Left ventricle myocardium inferior (tissue), 1 donor: ENCODE data around the gene SCTR. TPM values are rescaled to one million over a fixed set of nuclear protein-coding genes. Genes with fewer than 3 reads are reported as not detected.

Experiments
- DNase-seq: peaks from one replicate; pipeline ENCODE4 v3.0.0-alpha.2; 2020
- H3K27ac ChIP-seq: fragments of 200-600 bp; replicated peaks from 2 replicates; pipeline ENCODE4 v1.8.0; 2021
- H3K27me3 ChIP-seq: fragments of 200-600 bp; 2 replicates; pipeline ENCODE4 v1.8.0; 2021; ENCODE audit warnings: low read depth
- H3K36me3 ChIP-seq: fragments of 200-600 bp; 2 replicates; pipeline ENCODE4 v1.8.0; 2021
- H3K4me1 ChIP-seq: fragments of 200-600 bp; 2 replicates; pipeline ENCODE4 v1.8.0; 2021
- H3K4me3 ChIP-seq: fragments of 200-600 bp; 2 replicates; pipeline ENCODE4 v1.8.0; 2021; ENCODE audit warnings: mild to moderate bottlenecking, moderate library complexity
- H3K9me3 ChIP-seq: fragments of 200-600 bp; replicated peaks from 2 replicates; pipeline ENCODE4 v1.8.0; 2021
- CTCF ChIP-seq: fragments of 200-600 bp; IDR thresholded peaks from 2 replicates; pipeline ENCODE4 v1.8.0; 2021; ENCODE audit warnings: antibody characterized with exemption, mild to moderate bottlenecking, borderline replicate concordance
- intact Hi-C: fragments of 100-400 bp; cut with micrococcal nuclease; formaldehyde crosslinking; loops from one replicate; pipeline ENCODE4 v1.11.0; 2022
- long read RNA-seq: library from polyadenylated mRNA; unstranded; transcript quantifications from one replicate; pipeline ENCODE4 v2.0.0, GENCODE V29; 2021
- total RNA-seq: library from RNA; stranded (reverse); fragmentation: NEBNext Ultra II Directional; extraction: Animal tissue kit (Norgen Biotek cat#: 25700); gene quantifications from one replicate; pipeline ENCODE4 v1.2.1, GENCODE V29; 2021
- donor health status: DM: no; HTN: yes; CAD: no; lungs with severe emphysema.

SCTR gene
- total RNA-seq = 1.2 TPM
- long read RNA-seq, partial matches to known transcripts = 0 of 1 reads
- long read RNA-seq, other reads (novel, unspliced or antisense) = 1 of 1 reads

GRCh38 chr2:119523952-119524694 lies at the start of gene SCTR:
Gene SCTR, minus strand, starts transcription at chr2:119524483. Its CDS starts 257 bp downstream, at chr2:119524226.
- no peak for DNase-seq
- H3K4me1 ChIP-seq = peaks cover 4% of the 10 kb centered on the region
- intact Hi-C loops = no loop called here
- peak within 1 kb of the TSS; percentile 54 for H3K4me3 ChIP-seq
- peaks cover 67% of the 10 kb centered on the region for H3K27me3 ChIP-seq
- no peaks in the 10 kb centered on the region for H3K36me3 ChIP-seq
- H3K27ac ChIP-seq = no peak within 1 kb of the TSS
- H3K9me3 ChIP-seq = no peaks in the 10 kb centered on the region
- no peak for TF ChIP-seq CTCF

DNA sequence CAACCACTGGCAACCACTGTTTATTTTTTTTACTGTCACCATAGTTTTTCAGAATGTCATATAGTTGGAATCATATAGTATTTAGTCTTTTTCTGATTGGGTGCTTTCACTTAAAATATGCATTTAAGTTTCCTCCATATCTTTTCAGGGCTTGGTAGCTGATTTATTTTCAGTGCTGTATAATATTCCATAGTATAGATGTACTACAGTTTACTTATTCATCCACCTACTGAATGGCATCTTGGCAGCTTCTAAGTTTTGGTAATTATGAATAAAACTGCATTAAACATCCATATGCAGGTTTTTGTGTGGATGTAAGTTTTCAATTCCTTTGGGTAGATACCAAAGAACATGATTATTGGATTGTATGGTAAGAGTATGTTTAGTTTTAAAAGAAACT lies 43.0 kb upstream of the SCTR start:
- intact Hi-C loops = no loop called here
- Histone ChIP-seq H3K4me1 (no peaks in the 10 kb centered on the region), H3K9me3 (peaks cover 18% of the 10 kb centered on the region), H3K4me3 (no peak overlapping the region), H3K27me3 (no peaks in the 10 kb centered on the region), H3K27ac (no peak overlapping the region), H3K36me3 (no peaks in the 10 kb centered on the region)
- TF ChIP-seq CTCF = no peak
- no peak for DNase-seq

- peaks cover 18% of the 10 kb centered on the region for H3K9me3 ChIP-seq
- H3K36me3 ChIP-seq = no peaks in the 10 kb centered on the region
- no peak for DNase-seq
- H3K4me1 ChIP-seq = no peaks in the 10 kb centered on the region
- intact Hi-C loops = no loop called here
- H3K27ac ChIP-seq = no peak overlapping the region
- TF ChIP-seq CTCF = no peak
- no peaks in the 10 kb centered on the region for H3K27me3 ChIP-seq
- H3K4me3 ChIP-seq = no peak overlapping the region
Observed at GRCh38 chr2:119565481-119565880, 41.2 kb upstream of the SCTR start.

DNA sequence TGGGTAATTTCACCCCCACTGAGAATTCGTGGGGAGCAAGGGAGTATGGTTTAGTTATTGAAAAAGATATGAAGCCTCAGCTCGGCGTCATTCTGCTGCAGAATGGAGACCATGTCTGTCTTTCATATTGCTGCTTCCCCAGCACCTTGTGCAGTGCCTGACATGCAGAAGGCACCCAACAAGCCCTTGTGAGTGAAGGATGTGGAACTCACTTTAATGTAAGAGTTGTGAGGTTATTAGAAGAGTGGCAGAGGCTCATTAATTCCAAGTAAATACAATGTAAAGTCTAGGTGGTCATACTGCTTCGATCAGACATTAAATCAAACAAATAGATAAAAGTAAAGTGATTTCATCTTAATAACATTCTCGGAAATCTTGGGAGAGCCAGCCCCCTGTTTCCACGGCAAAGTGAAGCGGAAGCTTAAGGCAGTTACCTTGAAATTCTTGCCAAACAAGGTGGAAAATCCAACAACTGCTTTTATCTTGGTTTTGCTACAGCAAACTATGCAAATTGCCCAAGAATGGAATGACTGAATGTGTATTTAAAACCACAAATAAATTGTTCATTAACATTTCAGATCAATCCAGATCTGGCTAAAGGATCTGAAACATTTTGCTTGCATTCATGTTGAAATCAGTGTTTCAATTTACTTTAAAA lies 29.5 kb upstream of the SCTR start:
- no peak for DNase-seq
- Histone ChIP-seq H3K27ac (no peak overlapping the region), H3K4me3 (no peak overlapping the region), H3K4me1 (no peaks in the 10 kb centered on the region), H3K27me3 (peaks cover 3% of the 10 kb centered on the region), H3K9me3 (no peaks in the 10 kb centered on the region), H3K36me3 (no peaks in the 10 kb centered on the region)
- no peak for TF ChIP-seq CTCF
- intact Hi-C loops = no loop called here

GRCh38 chr2:119552902-119553301 lies 28.6 kb upstream of the SCTR start:
- Histone ChIP-seq H3K27me3 (no peaks in the 10 kb centered on the region), H3K27ac (no peak overlapping the region), H3K4me3 (no peak overlapping the region), H3K9me3 (no peaks in the 10 kb centered on the region), H3K4me1 (no peaks in the 10 kb centered on the region), H3K36me3 (no peaks in the 10 kb centered on the region)
- DNase-seq = no peak
- intact Hi-C loops = no loop called here
- no peak for TF ChIP-seq CTCF
